Small intestine (tissue), 7 donors: Measurements from ENCODE around the gene COPE. TPM values are rescaled to one million over a fixed set of nuclear protein-coding genes. Genes with fewer than 3 reads are reported as not detected.
A peak's percentile ranks its signal among the peaks of the same experiment; 100 is the strongest.

Experiments used
- DNase-seq, 2 donors: peaks; one replicate each; pipeline versions ENCODE4 v3.0.0 to v3.0.0-alpha.2; 2013
- FAIRE-seq: peaks from 2 replicates; lab custom pipeline; 2012; peaks lifted over from hg19 to GRCh38; lab: Jason Lieb, UNC
- H3K27ac ChIP-seq, 3 donors: one replicate each; pipeline ENCODE4 v1.5.1; 2013; ENCODE audit warnings: low read length in 2 of 3, mild to moderate bottlenecking in 2 of 3, control low read depth in 1 of 3, inconsistent platforms in 1 of 3, low read depth in 1 of 3, moderate library complexity in 1 of 3
- H3K27me3 ChIP-seq, 3 donors: one replicate each; pipeline ENCODE4 v1.6.1; 2013; ENCODE audit warnings: low read length in 3 of 3, inconsistent platforms in 1 of 3; ENCODE audit not compliant: control insufficient read depth in 3 of 3, insufficient read depth in 3 of 3
- H3K36me3 ChIP-seq, 3 donors: one replicate each; pipeline ENCODE4 v1.6.1; 2013; ENCODE audit warnings: low read length in 3 of 3, inconsistent platforms in 1 of 3, low read depth in 1 of 3, mild to moderate bottlenecking in 1 of 3, moderate library complexity in 1 of 3; ENCODE audit not compliant: control insufficient read depth in 3 of 3, insufficient read depth in 2 of 3
- H3K4me1 ChIP-seq, 3 donors: one replicate each; pipeline ENCODE4 v1.6.1; 2013; ENCODE audit warnings: low read length in 2 of 3, inconsistent platforms in 1 of 3, low read depth in 1 of 3, mild to moderate bottlenecking in 1 of 3, moderate library complexity in 1 of 3; ENCODE audit not compliant: control insufficient read depth in 3 of 3, insufficient read depth in 2 of 3
- H3K4me3 ChIP-seq, 3 donors: one replicate each; pipeline ENCODE4 v1.5.1; 2013; ENCODE audit warnings: low read length in 3 of 3, control low read depth in 1 of 3, inconsistent platforms in 1 of 3, low read depth in 1 of 3, mild to moderate bottlenecking in 1 of 3, moderate library complexity in 1 of 3
- H3K9me3 ChIP-seq, 2 donors: one replicate each; pipeline ENCODE4 v1.6.1; 2013; ENCODE audit warnings: low read depth in 1 of 2, low read length in 1 of 2; ENCODE audit not compliant: control insufficient read depth in 2 of 2, insufficient read depth in 1 of 2
- WGBS, 3 donors: extraction: QIAGEN DNeasy Blood & Tissue Kit; methylation state at CpG; one replicate each; pipeline ENCODE4 v1.1.7; 2013; 5-methylcytosine and 5-hydroxymethylcytosine counted together
- polyA plus RNA-seq, 4 donors: library from polyadenylated mRNA; stranded (reverse) in 3 of 4; unstranded in 1 of 4; fragments of 200-250 nt in 3 of 4; fragments of 120-200 nt in 1 of 4; gene quantifications; one replicate each; pipeline versions ENCODE4 v1.2.1 to v1.2.3, GENCODE V29; 2013
- donor health status: healthy with polysubstance abuse.
- donor health status: control.
- donor health status: control.
- donor health status: Bipolar disorder and iron deficiency.
- donor health status: healthy.

The COPE gene
- polyA plus RNA-seq, 4 donors, result 139 to 350 (median 270) TPM

- FAIRE-seq (no peak), DNase-seq (no peak)
- WGBS, 3 donors, result 58 to 87% (median 76%) methylated on average over 3 of the region's 3 CpGs
- H3K27me3 ChIP-seq, result peaks cover 0 to 20% (median 0%) of the 10 kb centered on the region in 3 donors
- H3K27ac ChIP-seq, result no peak overlapping the region
- H3K4me3 ChIP-seq, result no peak overlapping the region
- no peaks in the 10 kb centered on the region for H3K9me3 ChIP-seq
- peaks cover 0 to 23% (median 3%) of the 10 kb centered on the region in 3 donors for H3K4me1 ChIP-seq
- H3K36me3 ChIP-seq, result peaks cover 0 to 2% (median 0%) of the 10 kb centered on the region in 3 donors
Measured at GRCh38 chr19:18939163-18939562, 20.0 kb upstream of the COPE start.

- H3K4me3 ChIP-seq, result no peak overlapping the region
- peaks cover 0 to 7% (median 4%) of the 10 kb centered on the region in 3 donors for H3K4me1 ChIP-seq
- FAIRE-seq (no peak), DNase-seq (no peak)
- H3K36me3 ChIP-seq, result peaks cover 0 to 29% (median 0%) of the 10 kb centered on the region in 3 donors
- no peaks in the 10 kb centered on the region for H3K27me3 ChIP-seq
- no peaks in the 10 kb centered on the region for H3K9me3 ChIP-seq
- no peak overlapping the region for H3K27ac ChIP-seq
- WGBS, 3 donors, result 71 to 84% (median 72%) methylated on average over 13 of the region's 13 CpGs
Measured at GRCh38 chr19:18933297-18933696, 14.1 kb upstream of the COPE start.

- Histone ChIP-seq H3K27me3 (no peaks in the 10 kb centered on the region), H3K4me1 (peaks cover 0 to 7% (median 4%) of the 10 kb centered on the region in 3 donors), H3K9me3 (no peaks in the 10 kb centered on the region), H3K4me3 (no peak overlapping the region), H3K36me3 (peaks cover 0 to 39% (median 2%) of the 10 kb centered on the region in 3 donors), H3K27ac (no peak overlapping the region)
- WGBS, 3 donors, result 3 to 18% (median 16%) methylated on average over 31 to 37 of the region's 37 CpGs
- no peak for FAIRE-seq
- DNase-seq, result peak; percentile 76 to 77
Measured at GRCh38 chr19:18932216-18932841, 13.1 kb upstream of the COPE start.

GRCh38 chr19:18931316-18932162 is 12.4 kb upstream of the COPE start:
- Histone ChIP-seq H3K27me3 (no peaks in the 10 kb centered on the region), H3K4me1 (peaks cover 0 to 7% (median 4%) of the 10 kb centered on the region in 3 donors), H3K4me3 (no peak overlapping the region), H3K36me3 (peaks cover 0 to 47% (median 2%) of the 10 kb centered on the region in 3 donors), H3K9me3 (no peaks in the 10 kb centered on the region), H3K27ac (no peak overlapping the region)
- FAIRE-seq (no peak), DNase-seq (no peak)
- 57 to 78% (median 68%) methylated on average over 33 to 34 of the region's 34 CpGs for WGBS, 3 donors

- DNase-seq (no peak), FAIRE-seq (no peak)
- Histone ChIP-seq H3K27ac (no peak overlapping the region), H3K27me3 (no peaks in the 10 kb centered on the region), H3K4me1 (peaks cover 0 to 7% (median 4%) of the 10 kb centered on the region in 3 donors), H3K36me3 (peaks cover 8 to 67% (median 12%) of the 10 kb centered on the region in 3 donors), H3K9me3 (no peaks in the 10 kb centered on the region), H3K4me3 (no peak overlapping the region)
- 85 to 89% (median 85%) methylated on average over 17 to 25 of the region's 25 CpGs for WGBS, 3 donors
Measured at GRCh38 chr19:18929311-18929710, 10.1 kb upstream of the COPE start.

- H3K27ac ChIP-seq, result no peak overlapping the region
- H3K36me3 ChIP-seq, result peaks cover 8 to 71% (median 16%) of the 10 kb centered on the region in 3 donors
- H3K4me3 ChIP-seq, result no peak overlapping the region
- 88 to 92% (median 90%) methylated on average over 26 of the region's 26 CpGs for WGBS, 3 donors
- no peak for FAIRE-seq
- no peak for DNase-seq
- H3K4me1 ChIP-seq, result peaks cover 0 to 7% (median 4%) of the 10 kb centered on the region in 3 donors
- no peaks in the 10 kb centered on the region for H3K27me3 ChIP-seq
- H3K9me3 ChIP-seq, result no peaks in the 10 kb centered on the region
Measured at GRCh38 chr19:18928018-18928805, 9.0 kb upstream of the COPE start.

GRCh38 chr19:18924684-18925213 is 5.6 kb upstream of the COPE start:
- H3K27me3 ChIP-seq, result no peaks in the 10 kb centered on the region
- H3K4me1 ChIP-seq, result peaks cover 0 to 5% (median 3%) of the 10 kb centered on the region in 3 donors
- no peak for DNase-seq
- peaks cover 14 to 90% (median 19%) of the 10 kb centered on the region in 3 donors for H3K36me3 ChIP-seq
- no peak overlapping the region for H3K27ac ChIP-seq
- H3K9me3 ChIP-seq, result no peaks in the 10 kb centered on the region
- 95 to 96% (median 96%) methylated on average over 15 of the region's 15 CpGs for WGBS, 3 donors
- H3K4me3 ChIP-seq, result no peak overlapping the region
- no peak for FAIRE-seq
